GM12878 (cell line): ENCODE data around the gene DIP2C. TPM values are rescaled to one million over a fixed set of nuclear protein-coding genes. Genes with fewer than 3 reads are reported as not detected.

ENCODE experiments used
- ATAC-seq: fragments of 200-7000 bp; cut with Tn5 transposase; 3 replicates; pipeline ENCODE4 v1.9.1; 2020; ENCODE audit warnings: mild to moderate bottlenecking, moderate library complexity
- BruUV-seq: library from RNA; stranded (reverse); fragments of 400-500 nt; replicated peaks from 2 replicates; lab custom pipeline; 2021; lab: Mats Ljungman, UMichigan
- CTCF ChIA-PET: fragments of 300-600 bp; sonication (Branson Sonifier 250); formaldehyde crosslinking; extraction: SDS; loops from one replicate; lab custom pipeline; 2021; ENCODE audit warnings: inconsistent platforms; lab: Yijun Ruan, JAX
- POLR2A ChIA-PET: fragments of 350-600 bp; formaldehyde crosslinking; extraction: SDS; loops from one replicate; lab custom pipeline; 2021; ENCODE audit warnings: inconsistent platforms; lab: Charles Lee
- RAD21 ChIA-PET: fragments of 300-600 bp; sonication (Branson Sonifier 250); formaldehyde crosslinking; loops from one replicate; lab custom pipeline; 2023; ENCODE audit warnings: antibody characterized with exemption; ENCODE audit not compliant: unreplicated experiment; lab: Charles Lee
- SMC1A ChIA-PET: fragments of 300-600 bp; sonication (Branson Sonifier 250); formaldehyde crosslinking; loops from one replicate; lab custom pipeline; 2023; ENCODE audit not compliant: unreplicated experiment, uncharacterized antibody; lab: Charles Lee
- DNase-seq: peaks from one replicate; pipeline ENCODE4 v3.0.0-alpha.2; 2011; ENCODE audit warnings: low read depth, low spot score
- FAIRE-seq: peaks from 3 replicates; lab custom pipeline; 2011; peaks lifted over from hg19 to GRCh38; lab: Jason Lieb, UNC
- H2AFZ ChIP-seq: 2 replicates; pipeline ENCODE4 v1.6.0; 2011; ENCODE audit warnings: low read depth, low read length, control low read depth; ENCODE audit not compliant: control insufficient read depth
- H3K27ac ChIP-seq: 2 replicates; pipeline ENCODE4 v1.5.1; 2011; ENCODE audit warnings: control low read depth; ENCODE audit not compliant: control insufficient read depth, insufficient read depth
- H3K27me3 ChIP-seq, 2 experiments: replicated peaks in 1 of 2; 2 replicates each; pipeline versions ENCODE4 v1.6.0 to v1.6.1; 2011; ENCODE audit warnings: low read length in 1 of 2; ENCODE audit not compliant: control insufficient read depth in 2 of 2, insufficient read depth in 2 of 2
- H3K36me3 ChIP-seq, 2 experiments: 2 replicates each; pipeline ENCODE4 v1.5.1; 2011; ENCODE audit warnings: low read length in 1 of 2; ENCODE audit not compliant: control insufficient read depth in 2 of 2, insufficient read depth in 2 of 2
- H3K4me1 ChIP-seq: 2 replicates; pipeline ENCODE4 v1.6.1; 2011; ENCODE audit warnings: mild to moderate bottlenecking, low read length, moderate library complexity, mixed read lengths; ENCODE audit not compliant: control insufficient read depth, insufficient read depth
- H3K4me2 ChIP-seq: 2 replicates; pipeline ENCODE4 v1.6.0; 2011; ENCODE audit warnings: control low read depth; ENCODE audit not compliant: control insufficient read depth, insufficient read depth
- H3K4me3 ChIP-seq: fragments of 200-600 bp; sonication (generic); 2 replicates; pipeline ENCODE4 v1.5.1; 2016
- H3K79me2 ChIP-seq: 2 replicates; pipeline ENCODE4 v1.6.0; 2011; ENCODE audit warnings: low read length; ENCODE audit not compliant: control insufficient read depth, insufficient read depth
- H3K9ac ChIP-seq: 2 replicates; pipeline ENCODE4 v1.8.0; 2011; ENCODE audit warnings: low read length, control low read depth, mixed read lengths; ENCODE audit not compliant: control insufficient read depth, insufficient read depth
- H3K9me3 ChIP-seq: replicated peaks from 3 replicates; pipeline ENCODE4 v1.5.1; 2011; ENCODE audit warnings: mild to moderate bottlenecking, low read length; ENCODE audit not compliant: control insufficient read depth, insufficient read depth
- H4K20me1 ChIP-seq: 2 replicates; pipeline ENCODE4 v1.6.0; 2011; ENCODE audit not compliant: control insufficient read depth, insufficient read depth
- BCL3 ChIP-seq: IDR thresholded peaks from 2 replicates; pipeline ENCODE4 v1.6.1; 2011; ENCODE audit warnings: borderline replicate concordance, low read depth, mild to moderate bottlenecking, moderate library complexity, low read length; ENCODE audit not compliant: insufficient read depth, poor library complexity, severe bottlenecking
- CHD4 ChIP-seq: fragments of 200-600 bp; sonication (generic); IDR thresholded peaks from 2 replicates; pipeline ENCODE4 v1.6.1; 2016; ENCODE audit warnings: mild to moderate bottlenecking
- HDAC6 ChIP-seq: fragments of 200-600 bp; sonication (generic); IDR thresholded peaks from one replicate; pipeline ENCODE4 v1.8.0; 2017; ENCODE audit warnings: antibody characterized with exemption; ENCODE audit not compliant: unreplicated experiment
- MTA3 ChIP-seq: IDR thresholded peaks from 2 replicates; pipeline ENCODE4 v1.6.1; 2012; ENCODE audit warnings: low read length, inconsistent platforms, borderline replicate concordance
- ZNF24 ChIP-seq: fragments of 450-650 bp; IDR thresholded peaks from 2 replicates; pipeline ENCODE4 v1.6.1; 2017; ENCODE audit warnings: antibody characterized with exemption, mild to moderate bottlenecking
- WGBS: methylation state at CpG from one replicate; pipeline ENCODE4 v1.1.6; 2016; ENCODE audit warnings: low lambda C conversion rate; ENCODE audit not compliant: insufficient replicate concordance, insufficient coverage; ENCODE audit errors: missing lambda C conversion rate; 5-methylcytosine and 5-hydroxymethylcytosine counted together
- in situ Hi-C: fragments of 300-500 bp; cut with MboI; formaldehyde crosslinking; loops from 9 replicates; pipeline ENCODE4 v1.14.3; 2018; ENCODE audit warnings: mixed read lengths
- intact Hi-C: fragments of 100-400 bp; cut with micrococcal nuclease; formaldehyde crosslinking; loops from one replicate; pipeline ENCODE4 v1.14.2; 2022; ENCODE audit not compliant: unreplicated experiment
- polyA plus RNA-seq, 11 experiments: library from polyadenylated mRNA; depleted of rRNA in 4 of 11; unstranded in 6 of 11; stranded (reverse) in 5 of 11; fragments of >200 nt; fragmentation: Nextera tagmentation in 4 of 11; fragmentation: Illumina TruSeq in 1 of 11; extraction: Ambion mirVana in 4 of 11; extraction: Trizol in 1 of 11; gene quantifications; 1 replicate in 1 of 11; 2 replicates in 10 of 11; pipeline versions ENCODE4 v1.2.1 to v1.2.3, GENCODE V29; 2011 to 2016; ENCODE audit warnings: inconsistent platforms in 2 of 11, missing spikeins in 2 of 11, low read depth in 1 of 11
- total RNA-seq, 4 experiments: library from RNA; depleted of rRNA in 3 of 4; stranded (reverse); fragments of >200 nt in 3 of 4; fragmentation: Illumina TruSeq in 1 of 4; extraction: Trizol in 1 of 4; gene quantifications; 2 replicates each; pipeline versions ENCODE4 v1.2.1 to v1.2.3, GENCODE V29; 2013 to 2021

Gene DIP2C
- total and polyA plus RNA-seq, 10 of the 15 experiments (the other 5 are each of a cell fraction or from before 2014, with no cell fraction given), result 0.01 to 0.10 (median 0.06) TPM

- Histone ChIP-seq H3K36me3 (no peaks in the 10 kb centered on the region), H3K9me3 (no peaks in the 10 kb centered on the region), H3K4me2 (peak overlapping the region; percentile 86), H2AFZ (peak overlapping the region; percentile 11; the same call in 1 of the 2 replicates), H3K79me2 (no peaks in the 10 kb centered on the region), H3K27me3 (no peaks in the 10 kb centered on the region), H3K27ac (peak overlapping the region; percentile 19; the same call in 1 of the 2 replicates), H3K4me1 (peaks cover 13% of the 10 kb centered on the region), H3K9ac (no peak overlapping the region), H3K4me3 (peak overlapping the region; percentile 21; the same call in 1 of the 2 replicates), H4K20me1 (no peaks in the 10 kb centered on the region)
- no peak for TF ChIP-seq MTA3
- no peak for TF ChIP-seq HDAC6
- no peak for TF ChIP-seq CHD4
- no TSS peak for BruUV-seq
- 0% methylated on average over 2 of the region's 2 CpGs for WGBS
- ChIA-PET POLR2A (no interaction called here), SMC1A (no interaction called here), RAD21 (no interaction called here), CTCF (no interaction called here)
- in situ Hi-C loops (no loop called here), intact Hi-C loops (no loop called here)
- DNase-seq (no peak), ATAC-seq (no peak), FAIRE-seq (no peak)
Measured at GRCh38 chr10:299512-299911, 390.0 kb downstream of the DIP2C start.

GRCh38 chr10:298033-298432, 391.4 kb downstream of the DIP2C start:
- Histone ChIP-seq H3K4me1 (peaks cover 13% of the 10 kb centered on the region), H3K4me3 (no peak overlapping the region)
- CTCF ChIA-PET, result no interaction called here

More at GRCh38 chr10:298033-298432, 391.4 kb downstream of the DIP2C start:
- no peak for ATAC-seq
- ChIA-PET RAD21 (no interaction called here), POLR2A (no interaction called here), SMC1A (no interaction called here)
- no peaks in the 10 kb centered on the region for H4K20me1 ChIP-seq
- no peaks in the 10 kb centered on the region for H3K27me3 ChIP-seq
- no peaks in the 10 kb centered on the region for H3K79me2 ChIP-seq
- no peak for DNase-seq
- no peak overlapping the region for H2AFZ ChIP-seq
- in situ Hi-C loops (no loop called here), intact Hi-C loops (no loop called here)
- no TSS peak for BruUV-seq
- TF ChIP-seq ZNF24, result no peak
- peak; percentile 16 for TF ChIP-seq BCL3
- no peaks in the 10 kb centered on the region for H3K36me3 ChIP-seq
- no peak for FAIRE-seq
- 84% methylated on average over 9 of the region's 9 CpGs for WGBS
- H3K27ac ChIP-seq, result no peak overlapping the region
- no peak overlapping the region for H3K9ac ChIP-seq
- H3K4me2 ChIP-seq, result no peak overlapping the region
- H3K9me3 ChIP-seq, result no peaks in the 10 kb centered on the region
